Breast epithelium (tissue), 3 donors: ENCODE measurements around the gene AMOT.

Experiments
- POLR2A ChIP-seq: fragments of 450-650 bp; IDR thresholded peaks from one replicate; pipeline ENCODE4 v1.6.1; 2016; ENCODE audit warnings: antibody characterized with exemption, mild to moderate bottlenecking, moderate library complexity
- POLR2AphosphoS5 ChIP-seq, 3 donors: sonication (generic); formaldehyde crosslinking; IDR thresholded peaks; one replicate each; pipeline ENCODE4 v1.6.1; 2017; ENCODE audit warnings: antibody characterized with exemption in 3 of 3
- TF ChIP-seq, protein P1 (sequence below), 3 donors: fragments of 450-650 bp; IDR thresholded peaks; one replicate each; pipeline ENCODE4 v1.5.1; 2016 to 2017; ENCODE audit warnings: antibody characterized with exemption in 3 of 3, mild to moderate bottlenecking in 3 of 3, moderate library complexity in 3 of 3

GRCh38 chrX:112734290-112734689 lies 106.3 kb downstream of the AMOT start:
- TF ChIP-seq, protein P1, sequence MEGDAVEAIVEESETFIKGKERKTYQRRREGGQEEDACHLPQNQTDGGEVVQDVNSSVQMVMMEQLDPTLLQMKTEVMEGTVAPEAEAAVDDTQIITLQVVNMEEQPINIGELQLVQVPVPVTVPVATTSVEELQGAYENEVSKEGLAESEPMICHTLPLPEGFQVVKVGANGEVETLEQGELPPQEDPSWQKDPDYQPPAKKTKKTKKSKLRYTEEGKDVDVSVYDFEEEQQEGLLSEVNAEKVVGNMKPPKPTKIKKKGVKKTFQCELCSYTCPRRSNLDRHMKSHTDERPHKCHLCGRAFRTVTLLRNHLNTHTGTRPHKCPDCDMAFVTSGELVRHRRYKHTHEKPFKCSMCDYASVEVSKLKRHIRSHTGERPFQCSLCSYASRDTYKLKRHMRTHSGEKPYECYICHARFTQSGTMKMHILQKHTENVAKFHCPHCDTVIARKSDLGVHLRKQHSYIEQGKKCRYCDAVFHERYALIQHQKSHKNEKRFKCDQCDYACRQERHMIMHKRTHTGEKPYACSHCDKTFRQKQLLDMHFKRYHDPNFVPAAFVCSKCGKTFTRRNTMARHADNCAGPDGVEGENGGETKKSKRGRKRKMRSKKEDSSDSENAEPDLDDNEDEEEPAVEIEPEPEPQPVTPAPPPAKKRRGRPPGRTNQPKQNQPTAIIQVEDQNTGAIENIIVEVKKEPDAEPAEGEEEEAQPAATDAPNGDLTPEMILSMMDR (IDR thresholded peaks at IDR 0.05): no peak
- TF ChIP-seq POLR2AphosphoS5 (IDR thresholded peaks at IDR 0.05) (no peak), POLR2A (no peak)
